ENCODE results near the gene MATN1. TPM values are rescaled to one million over a fixed set of nuclear protein-coding genes. Genes with fewer than 3 reads are reported as not detected.
A peak's percentile ranks its signal among the peaks of the same experiment; 100 is the strongest.

The MATN1 gene
- total RNA-seq, 4 donors from 2014 or later = 0.98 TPM; not detected in 3

- TF ChIP-seq EP300 (IDR thresholded peaks at IDR 0.05) = no peak
- TF ChIP-seq POLR2A (IDR thresholded peaks at IDR 0.05) = no peak
- no peak for TF ChIP-seq POLR2AphosphoS5 (IDR thresholded peaks at IDR 0.05)
- TF ChIP-seq, protein P1, sequence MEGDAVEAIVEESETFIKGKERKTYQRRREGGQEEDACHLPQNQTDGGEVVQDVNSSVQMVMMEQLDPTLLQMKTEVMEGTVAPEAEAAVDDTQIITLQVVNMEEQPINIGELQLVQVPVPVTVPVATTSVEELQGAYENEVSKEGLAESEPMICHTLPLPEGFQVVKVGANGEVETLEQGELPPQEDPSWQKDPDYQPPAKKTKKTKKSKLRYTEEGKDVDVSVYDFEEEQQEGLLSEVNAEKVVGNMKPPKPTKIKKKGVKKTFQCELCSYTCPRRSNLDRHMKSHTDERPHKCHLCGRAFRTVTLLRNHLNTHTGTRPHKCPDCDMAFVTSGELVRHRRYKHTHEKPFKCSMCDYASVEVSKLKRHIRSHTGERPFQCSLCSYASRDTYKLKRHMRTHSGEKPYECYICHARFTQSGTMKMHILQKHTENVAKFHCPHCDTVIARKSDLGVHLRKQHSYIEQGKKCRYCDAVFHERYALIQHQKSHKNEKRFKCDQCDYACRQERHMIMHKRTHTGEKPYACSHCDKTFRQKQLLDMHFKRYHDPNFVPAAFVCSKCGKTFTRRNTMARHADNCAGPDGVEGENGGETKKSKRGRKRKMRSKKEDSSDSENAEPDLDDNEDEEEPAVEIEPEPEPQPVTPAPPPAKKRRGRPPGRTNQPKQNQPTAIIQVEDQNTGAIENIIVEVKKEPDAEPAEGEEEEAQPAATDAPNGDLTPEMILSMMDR (IDR thresholded peaks at IDR 0.05) = no peak
- Histone ChIP-seq H3K36me3 (no peaks in the 10 kb centered on the region), H3K4me1 (peaks cover 41% of the 10 kb centered on the region), H3K27me3 (peaks cover 3% of the 10 kb centered on the region), H3K4me3 (no peak overlapping the region), H3K9me3 (no peaks in the 10 kb centered on the region), H3K27ac (peak overlapping the region; percentile 69)
- 41% methylated on average over 4 of the region's 4 CpGs for WGBS
- DNase-seq (ENCODE audit: low spot score in 2 of 2) = peak; percentile 86 to 90
Measured at GRCh38 chr1:30704271-30704670, 19.1 kb downstream of the MATN1 start.

- H3K36me3 ChIP-seq = no peaks in the 10 kb centered on the region
- H3K27ac ChIP-seq = no peak overlapping the region
Measured at GRCh38 chr1:30702823-30703222, 20.6 kb downstream of the MATN1 start.

GRCh38 chr1:30701258-30701633, 22.1 kb downstream of the MATN1 start:
- Histone ChIP-seq H3K36me3 (no peaks in the 10 kb centered on the region), H3K27ac (peak overlapping the region; percentile 57), H3K4me3 (no peak overlapping the region), H3K27me3 (no peaks in the 10 kb centered on the region), H3K4me1 (peaks cover 50% of the 10 kb centered on the region), H3K9me3 (no peaks in the 10 kb centered on the region)
- 62% methylated on average over 2 of the region's 2 CpGs for WGBS
- TF ChIP-seq POLR2AphosphoS5 (IDR thresholded peaks at IDR 0.05) (no peak), POLR2A (IDR thresholded peaks at IDR 0.05) (no peak), EP300 (IDR thresholded peaks at IDR 0.05) (no peak)
- TF ChIP-seq, protein P1 (IDR thresholded peaks at IDR 0.05) = no peak
- DNase-seq (ENCODE audit: low spot score in 2 of 2) = no peak

More at GRCh38 chr1:30702823-30703222, 20.6 kb downstream of the MATN1 start:
- H3K9me3 ChIP-seq = no peaks in the 10 kb centered on the region
- peaks cover 50% of the 10 kb centered on the region for H3K4me1 ChIP-seq
- no peak for TF ChIP-seq POLR2A (IDR thresholded peaks at IDR 0.05)
- no peak for TF ChIP-seq EP300 (IDR thresholded peaks at IDR 0.05)
- TF ChIP-seq, protein P1 (IDR thresholded peaks at IDR 0.05) = no peak
- TF ChIP-seq POLR2AphosphoS5 (IDR thresholded peaks at IDR 0.05) = no peak
- peaks cover 3% of the 10 kb centered on the region for H3K27me3 ChIP-seq
- H3K4me3 ChIP-seq = no peak overlapping the region
- no peak for DNase-seq (ENCODE audit: low spot score in 2 of 2)

GRCh38 chr1:30700528-30701257, 22.7 kb downstream of the MATN1 start:
- 55% methylated on average over 6 of the region's 7 CpGs for WGBS
- peak overlapping the region; percentile 57 for H3K27ac ChIP-seq
- no peak overlapping the region for H3K4me3 ChIP-seq
- TF ChIP-seq, protein P1 (IDR thresholded peaks at IDR 0.05) = no peak
- TF ChIP-seq EP300 (IDR thresholded peaks at IDR 0.05) = no peak
- TF ChIP-seq POLR2A (IDR thresholded peaks at IDR 0.05) = no peak
- no peak for TF ChIP-seq POLR2AphosphoS5 (IDR thresholded peaks at IDR 0.05)
- peaks cover 55% of the 10 kb centered on the region for H3K4me1 ChIP-seq
- H3K27me3 ChIP-seq = no peaks in the 10 kb centered on the region
- no peaks in the 10 kb centered on the region for H3K36me3 ChIP-seq
- peak in 1 of 2 donors; percentile 92 for DNase-seq (ENCODE audit: low spot score in 2 of 2)
- H3K9me3 ChIP-seq = no peaks in the 10 kb centered on the region

DNA sequence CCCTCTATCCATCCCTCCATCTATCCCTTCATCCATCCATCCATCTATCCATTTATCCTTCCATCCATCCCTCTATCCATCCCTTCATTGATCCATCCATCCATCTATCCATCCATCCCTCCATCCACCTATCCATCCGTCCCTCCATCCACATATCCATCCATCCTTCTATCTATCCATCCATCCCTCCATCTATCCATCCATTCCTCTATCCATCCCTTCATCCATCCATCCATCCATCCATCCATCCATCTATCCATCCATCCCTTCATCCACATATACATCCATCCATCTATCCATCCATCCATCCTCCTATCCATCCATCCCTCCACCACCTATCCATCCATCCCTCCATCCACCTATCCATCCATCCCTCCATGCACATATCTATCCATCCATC, 23.6 kb downstream of the MATN1 start:
- Histone ChIP-seq H3K4me1 (peaks cover 57% of the 10 kb centered on the region), H3K27me3 (no peaks in the 10 kb centered on the region), H3K9me3 (no peaks in the 10 kb centered on the region), H3K36me3 (no peaks in the 10 kb centered on the region), H3K27ac (no peak overlapping the region), H3K4me3 (no peak overlapping the region)
- DNase-seq (ENCODE audit: low spot score in 2 of 2) = no peak
- WGBS = 94% methylated on average over 1 of the region's 1 CpG
- TF ChIP-seq EP300 (IDR thresholded peaks at IDR 0.05) (no peak), POLR2AphosphoS5 (IDR thresholded peaks at IDR 0.05) (no peak), POLR2A (IDR thresholded peaks at IDR 0.05) (no peak)
- TF ChIP-seq, protein P1 (IDR thresholded peaks at IDR 0.05) = no peak

All from suprapubic skin (tissue), 4 donors.